Posterior vena cava (tissue), 2 donors: Measurements from ENCODE around the gene TMC8. TPM values are rescaled to one million over a fixed set of nuclear protein-coding genes. Genes with fewer than 3 reads are reported as not detected.

Source experiments
- DNase-seq: peaks from one replicate; pipeline ENCODE4 v3.0.0-alpha.2; 2020; ENCODE audit warnings: low spot score
- intact Hi-C, 2 donors: fragments of 100-400 bp; cut with DNase I; formaldehyde crosslinking; loops; one replicate each; pipeline versions ENCODE4 v1.14.1 to v1.14.2; 2022 to 2023
- total RNA-seq, 2 donors: library from RNA; stranded (reverse); fragmentation: NEBNext Ultra II Directional; extraction: Animal tissue kit (Norgen Biotek cat#: 25700); gene quantifications; one replicate each; pipeline ENCODE4 v1.2.1, GENCODE V29; 2021
- donor health status: DM: yes; HTN: yes; CAD: no.
- donor health status: DM: yes; HTN: yes; CAD: no.

Gene TMC8
- total RNA-seq, 2 donors from 2014 or later: 6.4 to 15.7 TPM

GRCh38 chr17:78121801-78122215, 8.8 kb upstream of the TMC8 start:
- no peak for DNase-seq
- intact Hi-C loops: loop anchor here in 1 of 2 donors (10.0 kb wide), 1 partner anchor 303 kb away; no protein-coding TSS in a partner anchor

DNA sequence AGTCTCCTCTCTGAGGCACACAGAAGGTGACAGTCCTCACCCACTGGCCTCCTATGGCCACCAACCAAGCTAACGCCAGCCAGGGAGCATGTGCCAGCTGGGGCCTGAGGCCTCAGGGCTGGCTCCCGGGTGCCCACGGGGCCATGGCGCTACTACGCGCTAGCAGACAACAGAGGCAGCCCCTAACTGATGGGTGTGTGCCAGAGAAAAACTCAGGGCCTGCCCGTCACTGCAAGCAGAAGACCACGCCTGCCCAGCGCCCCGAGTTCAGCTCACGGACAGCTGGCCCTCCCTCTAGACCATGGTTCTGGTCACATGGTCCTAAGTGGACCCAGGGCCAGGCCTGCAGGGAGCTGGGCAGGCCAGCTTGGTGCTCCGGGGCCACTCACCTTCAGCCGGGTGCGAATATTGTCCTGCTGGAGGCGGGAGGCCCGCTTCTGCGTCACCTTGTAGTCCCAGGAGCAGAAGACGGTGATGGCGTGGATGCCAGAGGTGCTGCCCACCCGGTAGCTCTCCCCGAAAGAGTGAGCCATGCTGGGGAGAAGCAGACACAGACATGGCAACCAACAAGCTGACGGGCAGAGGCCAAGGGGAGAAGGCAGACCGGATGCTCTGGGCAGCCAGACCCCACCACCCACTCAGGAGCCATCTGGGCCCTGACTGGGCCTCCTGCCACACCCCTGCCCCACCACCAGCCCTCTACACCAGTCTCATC, 8.2 kb upstream of the TMC8 start:
- intact Hi-C loops: loop anchor here in 1 of 2 donors (10.0 kb wide), 1 partner anchor 302 kb away; no protein-coding TSS in a partner anchor

DNA sequence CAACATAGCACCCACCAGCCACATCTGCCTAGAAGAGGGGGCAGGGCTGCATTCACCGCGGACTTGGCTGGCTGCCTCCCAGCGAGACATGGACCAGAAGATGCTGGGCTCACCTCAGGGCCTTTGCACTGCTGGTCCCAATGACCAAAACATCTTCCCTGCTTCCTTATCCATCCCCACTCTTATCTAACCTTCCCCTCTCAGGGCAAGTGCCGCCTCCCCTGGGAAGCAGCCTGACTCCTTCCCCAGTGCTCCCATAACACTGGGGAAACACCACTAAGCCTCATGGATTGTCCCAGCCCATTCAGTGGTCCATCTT, 7.7 kb upstream of the TMC8 start:
- no peak for DNase-seq
- intact Hi-C loops: loop anchor here in 1 of 2 donors (10.0 kb wide), 1 partner anchor 302 kb away; no protein-coding TSS in a partner anchor

More for the DNA sequence above, 8.2 kb upstream of the TMC8 start:
- no peak for DNase-seq

DNA sequence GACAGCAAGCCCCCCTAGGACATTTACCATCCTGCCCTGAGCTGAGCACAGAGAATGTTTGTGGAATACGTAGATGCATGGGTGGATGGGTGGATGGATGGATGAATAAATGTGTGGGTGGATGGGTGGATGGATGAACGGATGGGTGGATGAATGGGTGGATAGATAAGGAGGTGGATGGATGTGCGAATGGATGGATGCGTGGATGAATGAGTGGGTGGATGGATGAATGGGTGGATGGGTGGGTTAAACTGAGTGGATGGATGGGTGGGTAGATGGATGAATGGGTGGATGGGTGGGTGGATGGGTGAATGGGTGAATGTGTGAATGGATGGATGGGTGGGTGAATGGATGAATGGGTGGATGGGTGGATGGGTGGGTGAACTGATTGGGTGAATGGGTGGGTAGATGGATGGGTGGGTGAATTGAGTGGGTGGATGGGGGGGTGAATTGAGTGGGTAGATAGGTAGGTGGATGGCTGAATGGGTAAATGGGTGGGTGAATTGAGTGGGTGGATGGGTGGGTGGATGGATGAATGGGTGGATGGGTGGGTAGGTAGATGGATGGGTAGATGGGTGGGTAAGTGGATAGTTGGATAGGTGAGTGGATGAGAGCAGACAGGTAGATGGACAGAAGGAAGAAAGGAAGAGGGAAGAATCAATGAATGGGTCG, 7.2 kb upstream of the TMC8 start:
- DNase-seq: no peak
- intact Hi-C loops: loop anchor here in 1 of 2 donors (10.0 kb wide), 1 partner anchor 301 kb away; no protein-coding TSS in a partner anchor

GRCh38 chr17:78124081-78124835, 6.3 kb upstream of the TMC8 start:
- DNase-seq: no peak
- intact Hi-C loops: loop anchor here in 1 of 2 donors (10.0 kb wide), 1 partner anchor 301 kb away; no protein-coding TSS in a partner anchor

DNA sequence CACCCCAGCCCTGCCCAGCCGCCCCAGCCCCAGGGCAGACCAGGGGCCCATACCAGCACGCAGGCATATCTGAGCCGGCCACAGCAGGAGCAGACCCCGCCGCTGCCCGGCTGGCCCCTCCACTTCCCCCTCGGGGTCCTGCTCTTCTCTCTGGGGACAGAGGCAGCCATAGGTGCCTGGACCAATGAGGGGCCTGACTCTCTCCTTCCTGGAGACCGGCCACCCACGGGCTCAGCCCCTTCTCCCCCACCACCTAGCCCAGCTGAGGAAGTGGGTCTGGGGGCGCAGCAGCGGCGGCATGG, 5.8 kb upstream of the TMC8 start:
- intact Hi-C loops: loop anchor here in 1 of 2 donors (10.0 kb wide), 1 partner anchor 300 kb away; no protein-coding TSS in a partner anchor
- no peak for DNase-seq

DNA sequence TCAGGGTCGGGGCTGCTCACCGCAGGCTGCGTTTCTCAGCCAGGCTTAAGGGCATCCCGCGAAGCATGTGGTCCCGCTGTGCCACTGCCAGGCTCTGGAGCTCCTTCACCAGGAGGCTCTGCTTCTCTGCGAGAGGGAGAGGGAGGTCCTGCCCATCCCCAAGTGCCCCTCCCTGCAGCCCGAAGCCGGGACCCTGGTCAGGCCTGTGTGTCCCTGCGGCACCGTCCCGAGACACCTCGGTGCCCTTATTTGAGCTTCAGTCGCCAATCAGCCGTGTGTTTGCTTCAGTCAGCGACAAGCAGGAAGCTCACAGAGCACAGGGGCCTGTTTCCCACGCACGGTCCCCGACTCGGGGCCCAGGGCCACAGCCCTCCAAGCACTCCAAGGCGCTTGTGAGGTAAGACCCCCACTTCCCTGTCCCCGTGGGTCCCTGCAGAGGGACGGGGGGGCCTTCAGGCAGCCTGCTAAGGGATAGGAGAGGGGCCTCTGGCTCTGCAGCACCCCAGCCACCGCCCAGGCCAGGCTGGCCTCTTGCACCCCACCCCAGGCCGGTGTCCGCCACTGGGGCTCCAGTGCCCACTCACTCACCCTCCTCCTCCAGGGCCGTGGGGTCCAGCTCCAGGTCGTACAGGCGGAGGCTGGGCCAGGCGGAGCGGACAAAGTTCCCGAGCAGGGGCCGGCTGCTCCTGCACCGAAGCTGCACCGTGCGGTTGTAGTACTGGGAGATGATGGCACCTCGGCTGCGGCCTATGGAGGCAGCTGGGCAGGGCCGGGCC, 5.2 kb upstream of the TMC8 start:
- intact Hi-C loops: loop anchor here in 1 of 2 donors (10.0 kb wide), 1 partner anchor 299 kb away; no protein-coding TSS in a partner anchor
- no peak for DNase-seq

- intact Hi-C loops: loop anchor here in 1 of 2 donors (10.0 kb wide), 1 partner anchor 299 kb away; no protein-coding TSS in a partner anchor
Observed at GRCh38 chr17:78125976-78126894, 4.3 kb upstream of the TMC8 start.

GRCh38 chr17:78126895-78127238, 3.7 kb upstream of the TMC8 start:
- DNase-seq: no peak
- intact Hi-C loops: loop anchor here in 1 of 2 donors (10.0 kb wide), 1 partner anchor 298 kb away; no protein-coding TSS in a partner anchor

More at GRCh38 chr17:78125976-78126894, 4.3 kb upstream of the TMC8 start:
- no peak for DNase-seq

- intact Hi-C loops: loop anchor here in 1 of 2 donors (10.0 kb wide), 1 partner anchor 297 kb away; no protein-coding TSS in a partner anchor
- peak; percentile 92 for DNase-seq
Observed at GRCh38 chr17:78127239-78127887, 3.2 kb upstream of the TMC8 start.

GRCh38 chr17:78127888-78128550, 2.6 kb upstream of the TMC8 start:
- DNase-seq: no peak

DNA sequence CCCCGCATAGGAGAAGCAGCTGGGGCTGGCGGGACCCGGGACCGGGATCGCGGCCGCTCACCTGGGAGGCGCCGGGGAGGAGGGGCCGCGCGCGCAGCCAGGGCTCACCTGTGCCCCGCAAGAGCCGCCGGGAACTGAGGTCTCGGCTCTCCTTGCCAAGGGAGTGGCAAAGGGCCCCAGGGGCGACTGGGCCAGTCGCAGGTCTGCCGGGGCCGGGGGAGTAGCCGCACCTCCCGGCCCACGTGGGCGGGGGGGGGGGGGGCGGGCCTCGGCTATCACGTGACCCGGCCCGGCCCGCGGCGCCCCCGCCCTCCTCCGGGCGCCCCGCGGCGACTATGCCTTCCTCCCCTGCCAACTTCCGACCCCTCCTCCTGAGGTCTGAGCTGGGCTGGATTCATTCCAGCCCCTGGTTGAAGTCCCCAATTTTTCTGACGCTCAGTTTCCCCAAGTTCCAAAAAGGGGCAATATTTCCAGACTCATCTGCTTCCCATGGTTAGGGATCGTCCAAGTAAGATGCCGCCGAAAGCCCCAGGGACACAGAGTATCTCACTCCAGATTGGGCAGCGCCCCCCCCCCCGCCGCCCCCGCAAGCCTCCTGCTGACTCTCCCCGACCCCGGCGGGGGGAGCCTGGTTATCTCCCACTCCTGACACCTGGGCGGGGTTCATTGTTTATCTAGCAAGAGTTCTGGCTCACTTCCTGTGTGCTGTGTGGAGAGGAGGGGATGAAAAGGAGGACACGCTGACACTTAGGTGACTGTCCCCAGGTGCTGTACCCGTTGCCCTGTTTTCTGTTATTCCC, 1.8 kb upstream of the TMC8 start, which contains the start of gene TMC6:
TMC6 (minus strand) TSS at position 205 of the 800 bp plus-strand sequence. CDS start 1,923 bp downstream, outside the sequence.
- DNase-seq: no peak

More at GRCh38 chr17:78127888-78128550, 2.6 kb upstream of the TMC8 start:
- intact Hi-C loops: loop anchor here in 1 of 2 donors (10.0 kb wide), 1 partner anchor 297 kb away; no protein-coding TSS in a partner anchor

GRCh38 chr17:78129351-78130089, 1.1 kb upstream of the TMC8 start:
- intact Hi-C loops: loop anchor here in 1 of 2 donors (10.0 kb wide), 1 partner anchor 295 kb away; no protein-coding TSS in a partner anchor
- no peak for DNase-seq

More for the DNA sequence above, 1.8 kb upstream of the TMC8 start, which contains the start of gene TMC6:
- intact Hi-C loops: loop anchor here in 1 of 2 donors (10.0 kb wide), 1 partner anchor 296 kb away; no protein-coding TSS in a partner anchor

DNA sequence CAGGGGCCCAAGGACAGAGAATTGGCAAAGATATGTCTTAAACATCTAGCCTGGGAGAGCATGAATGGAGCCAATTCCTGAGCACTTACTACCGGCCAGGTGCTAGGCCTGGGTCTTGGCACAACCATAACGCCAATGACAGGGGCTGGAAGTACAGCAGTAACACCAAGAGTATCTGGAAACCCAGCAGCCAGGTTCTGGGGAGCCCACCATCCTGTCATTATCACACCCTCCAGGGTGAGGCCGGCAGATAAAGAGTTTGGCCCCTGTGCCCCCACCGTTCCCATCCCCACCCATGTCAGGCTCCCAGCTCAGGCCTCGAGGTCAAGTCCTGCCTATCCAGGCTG, 508 bp upstream of the TMC8 start:
- DNase-seq: no peak
- intact Hi-C loops: no loop called here
